Natural killer cell (primary cell): ENCODE data around the gene HS3ST2. TPM values are rescaled to one million over a fixed set of nuclear protein-coding genes. Genes with fewer than 3 reads are reported as not detected.

Experiments used
- ATAC-seq, 3 donors: fragments of 150-1000 bp in 2 of 3; fragments of 200-7000 bp in 1 of 3; cut with Tn5 transposase; 1 replicate in 1 of 3; 2 replicates in 2 of 3; pipeline ENCODE4 v1.10.0; 2021; ENCODE audit warnings: mild to moderate bottlenecking in 2 of 3, moderate library complexity in 2 of 3
- DNase-seq, 2 donors: peaks; one replicate each; pipeline versions ENCODE4 v3.0.0 to v3.0.0-alpha.2; 2013 to 2021; ENCODE audit warnings: mixed read lengths in 1 of 2
- H3K27ac ChIP-seq: one replicate; pipeline ENCODE4 v1.5.1; 2013; ENCODE audit warnings: mild to moderate bottlenecking, low read length
- H3K27me3 ChIP-seq: one replicate; pipeline ENCODE4 v1.6.1; 2013; ENCODE audit warnings: low read length; ENCODE audit not compliant: control insufficient read depth, insufficient read depth
- H3K36me3 ChIP-seq: one replicate; pipeline ENCODE4 v1.6.1; 2013; ENCODE audit warnings: low read length; ENCODE audit not compliant: control insufficient read depth, insufficient read depth
- H3K4me1 ChIP-seq: one replicate; pipeline ENCODE4 v1.6.1; 2013; ENCODE audit warnings: low read length; ENCODE audit not compliant: control insufficient read depth, insufficient read depth
- H3K4me3 ChIP-seq: one replicate; pipeline ENCODE4 v1.5.1; 2013; ENCODE audit warnings: low read length
- H3K9me3 ChIP-seq: one replicate; pipeline ENCODE4 v1.6.1; 2013; ENCODE audit warnings: low read length; ENCODE audit not compliant: control insufficient read depth, insufficient read depth
- H3K27ac Mint-ChIP-seq, 2 donors: one replicate each; pipeline ENCODE4 v1.8.0; 2022; ENCODE audit warnings: mild to moderate bottlenecking in 2 of 2, mixed read lengths in 2 of 2, moderate library complexity in 1 of 2
- H3K27me3 Mint-ChIP-seq, 2 donors: one replicate each; pipeline ENCODE4 v1.8.0; 2022; ENCODE audit warnings: low read depth in 2 of 2, mixed read lengths in 2 of 2
- H3K36me3 Mint-ChIP-seq: one replicate; pipeline ENCODE4 v1.8.0; 2022; ENCODE audit warnings: mixed read lengths
- H3K4me1 Mint-ChIP-seq, 2 donors: one replicate each; pipeline ENCODE4 v1.8.0; 2022; ENCODE audit warnings: mixed read lengths in 2 of 2
- H3K4me3 Mint-ChIP-seq: one replicate; pipeline ENCODE4 v1.8.0; 2022; ENCODE audit warnings: mild to moderate bottlenecking, moderate library complexity, mixed read lengths
- H3K9me3 Mint-ChIP-seq, 2 donors: one replicate each; pipeline ENCODE4 v1.8.0; 2022; ENCODE audit warnings: mixed read lengths in 2 of 2
- WGBS: methylation state at CpG from one replicate; pipeline ENCODE4 v1.1.7; 2013; ENCODE audit warnings: missing lambda C conversion rate; ENCODE audit not compliant: insufficient coverage; 5-methylcytosine and 5-hydroxymethylcytosine counted together
- intact Hi-C: fragments of 100-400 bp; cut with micrococcal nuclease; formaldehyde crosslinking; loops from one replicate; pipeline ENCODE4 v1.14.2; 2022
- total RNA-seq, 4 donors: library from RNA; stranded (reverse); fragments of 120-200 nt in 1 of 4; gene quantifications; one replicate each; pipeline versions ENCODE4 v1.2.3 to v1.2.4, GENCODE V29; 2013 to 2022
- TF ChIP-seq, protein P1 (sequence below): fragments of 200-600 bp; IDR thresholded peaks from one replicate; pipeline ENCODE4 v1.8.0; 2022; ENCODE audit warnings: antibody characterized with exemption

The HS3ST2 gene
- total RNA-seq, 3 donors from 2014 or later (not counting 1 experiment from before 2014, with no cell fraction given) = not detected

DNA sequence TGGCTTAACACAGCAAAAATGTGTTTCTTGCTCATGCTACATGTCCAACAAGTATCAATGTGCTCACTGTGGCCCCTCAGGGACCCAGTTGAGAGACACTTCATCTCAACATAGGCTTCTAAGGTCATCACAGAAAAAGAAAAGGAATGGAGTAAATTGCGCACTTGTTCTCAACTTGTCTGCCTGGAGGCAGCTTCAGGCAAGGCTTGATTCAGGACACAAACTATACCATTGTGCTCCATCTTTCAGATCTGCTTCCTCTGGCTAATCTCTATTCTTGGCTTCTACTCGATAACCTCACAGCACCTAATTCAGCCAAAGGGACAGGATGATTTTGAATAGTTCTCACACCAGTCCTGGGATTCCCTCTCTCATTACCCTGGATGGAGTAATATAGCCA, 35.6 kb downstream of the HS3ST2 start:
- Histone ChIP-seq H3K4me1 (no peaks in the 10 kb centered on the region), H3K27me3 (no peaks in the 10 kb centered on the region), H3K36me3 (no peaks in the 10 kb centered on the region), H3K9me3 (no peaks in the 10 kb centered on the region), H3K4me3 (no peak overlapping the region), H3K27ac (no peak overlapping the region)
- Mint-ChIP-seq H3K4me3 (no peak overlapping the region), H3K27ac (no peak overlapping the region), H3K27me3 (peaks cover 9 to 32% of the 10 kb centered on the region in 2 donors), H3K9me3 (no peaks in the 10 kb centered on the region), H3K4me1 (no peaks in the 10 kb centered on the region), H3K36me3 (no peaks in the 10 kb centered on the region)
- DNase-seq (no peak), ATAC-seq (no peak)
- WGBS = 95% methylated on average over 2 of the region's 2 CpGs
- intact Hi-C loops = no loop called here
- TF ChIP-seq, protein P1, sequence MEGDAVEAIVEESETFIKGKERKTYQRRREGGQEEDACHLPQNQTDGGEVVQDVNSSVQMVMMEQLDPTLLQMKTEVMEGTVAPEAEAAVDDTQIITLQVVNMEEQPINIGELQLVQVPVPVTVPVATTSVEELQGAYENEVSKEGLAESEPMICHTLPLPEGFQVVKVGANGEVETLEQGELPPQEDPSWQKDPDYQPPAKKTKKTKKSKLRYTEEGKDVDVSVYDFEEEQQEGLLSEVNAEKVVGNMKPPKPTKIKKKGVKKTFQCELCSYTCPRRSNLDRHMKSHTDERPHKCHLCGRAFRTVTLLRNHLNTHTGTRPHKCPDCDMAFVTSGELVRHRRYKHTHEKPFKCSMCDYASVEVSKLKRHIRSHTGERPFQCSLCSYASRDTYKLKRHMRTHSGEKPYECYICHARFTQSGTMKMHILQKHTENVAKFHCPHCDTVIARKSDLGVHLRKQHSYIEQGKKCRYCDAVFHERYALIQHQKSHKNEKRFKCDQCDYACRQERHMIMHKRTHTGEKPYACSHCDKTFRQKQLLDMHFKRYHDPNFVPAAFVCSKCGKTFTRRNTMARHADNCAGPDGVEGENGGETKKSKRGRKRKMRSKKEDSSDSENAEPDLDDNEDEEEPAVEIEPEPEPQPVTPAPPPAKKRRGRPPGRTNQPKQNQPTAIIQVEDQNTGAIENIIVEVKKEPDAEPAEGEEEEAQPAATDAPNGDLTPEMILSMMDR = no peak

DNA sequence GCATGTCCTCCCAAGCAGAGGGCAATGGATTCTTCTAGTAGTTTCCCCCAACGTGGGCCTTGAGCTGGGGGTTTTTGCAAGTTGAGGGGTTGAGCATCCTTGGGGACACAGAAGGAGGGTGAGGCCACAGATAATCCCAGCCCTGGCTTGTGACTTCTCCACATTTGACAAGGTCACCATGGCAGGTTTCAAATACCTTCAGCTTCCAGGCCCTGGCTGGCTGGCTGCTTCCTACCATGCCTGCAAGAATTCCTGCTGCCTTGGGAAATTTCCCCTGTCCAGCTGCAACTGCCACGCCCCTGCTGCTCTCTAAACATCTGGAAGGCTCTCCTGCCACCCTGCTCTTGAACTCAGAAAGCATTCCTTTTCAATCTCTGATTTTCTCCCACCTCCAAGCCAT, 41.3 kb downstream of the HS3ST2 start:
- ATAC-seq (no peak), DNase-seq (no peak)
- no peaks in the 10 kb centered on the region for H3K36me3 ChIP-seq
- no peak overlapping the region for H3K4me3 ChIP-seq
- H3K27ac ChIP-seq = no peak overlapping the region
- WGBS = 60% methylated on average over 2 of the region's 2 CpGs
- H3K9me3 Mint-ChIP-seq = no peaks in the 10 kb centered on the region
- H3K4me3 Mint-ChIP-seq = no peak overlapping the region
- H3K27ac Mint-ChIP-seq = no peak overlapping the region
- intact Hi-C loops = no loop called here
- H3K27me3 Mint-ChIP-seq = peaks cover 6 to 39% of the 10 kb centered on the region in 2 donors
- H3K36me3 Mint-ChIP-seq = no peaks in the 10 kb centered on the region
- no peaks in the 10 kb centered on the region for H3K4me1 Mint-ChIP-seq
- H3K9me3 ChIP-seq = no peaks in the 10 kb centered on the region
- TF ChIP-seq, protein P1 = no peak
- no peaks in the 10 kb centered on the region for H3K27me3 ChIP-seq
- no peaks in the 10 kb centered on the region for H3K4me1 ChIP-seq

DNA sequence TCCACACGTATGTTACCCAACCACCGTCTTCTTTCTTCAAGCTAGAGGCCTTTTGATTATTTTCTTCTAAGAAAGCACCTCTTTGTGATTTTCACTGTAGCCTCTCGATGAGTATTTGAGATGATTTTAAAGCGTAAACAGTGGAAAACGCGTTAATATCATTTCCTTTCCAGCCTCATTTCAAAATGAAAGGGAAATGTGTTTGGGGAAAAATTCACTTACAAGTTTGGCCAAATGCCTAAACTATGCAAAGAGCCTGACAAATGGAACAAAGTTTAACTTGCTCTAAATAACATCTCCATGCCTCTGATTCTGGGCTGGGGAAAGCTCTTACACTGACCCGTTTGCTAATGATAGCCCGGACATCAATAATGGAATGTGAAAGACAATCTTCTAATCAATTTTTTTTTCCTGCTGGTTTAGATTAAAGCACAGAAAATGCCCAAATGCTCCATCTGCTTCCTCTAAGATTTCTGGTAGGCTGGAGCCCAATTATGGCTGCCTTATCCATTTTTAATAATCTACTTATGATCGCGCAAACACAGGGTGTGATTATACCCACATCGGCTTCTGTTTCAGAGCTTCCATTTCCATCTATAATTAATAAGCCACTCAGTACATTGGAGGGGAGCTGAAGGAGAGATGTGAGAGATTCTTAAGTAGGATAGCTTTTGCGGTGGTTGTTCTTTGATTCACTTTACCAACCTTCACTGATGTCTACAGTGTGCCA, 43.5 kb downstream of the HS3ST2 start:
- 82% methylated on average over 7 of the region's 12 CpGs for WGBS
- Mint-ChIP-seq H3K4me1 (no peaks in the 10 kb centered on the region), H3K4me3 (no peak overlapping the region), H3K36me3 (no peaks in the 10 kb centered on the region), H3K9me3 (no peaks in the 10 kb centered on the region), H3K27ac (no peak overlapping the region), H3K27me3 (peaks cover 9 to 48% of the 10 kb centered on the region in 2 donors)
- Histone ChIP-seq H3K27ac (no peak overlapping the region), H3K4me3 (no peak overlapping the region), H3K4me1 (no peaks in the 10 kb centered on the region), H3K36me3 (no peaks in the 10 kb centered on the region), H3K9me3 (no peaks in the 10 kb centered on the region), H3K27me3 (no peaks in the 10 kb centered on the region)
- DNase-seq = no peak
- TF ChIP-seq, protein P1 = no peak
- no peak for ATAC-seq
- intact Hi-C loops = no loop called here

DNA sequence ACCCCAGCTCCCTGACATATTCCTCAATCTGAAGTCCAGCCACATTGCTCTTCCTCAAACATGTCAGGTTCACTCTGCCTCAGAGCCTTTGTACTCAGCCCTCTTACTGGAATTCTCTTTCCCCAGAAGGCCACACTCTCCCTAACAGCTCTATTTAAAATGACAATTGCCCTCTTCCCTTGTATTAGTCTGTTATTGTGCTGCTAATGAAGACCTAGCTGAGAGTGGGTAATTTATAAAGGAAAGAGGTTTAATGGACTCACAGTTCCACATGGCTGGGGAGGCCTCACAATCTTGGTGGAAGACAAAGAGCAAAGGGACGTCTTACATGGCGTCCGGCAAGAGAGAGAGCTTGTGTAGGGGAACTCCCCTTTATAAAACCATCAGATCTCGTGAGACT, 46.0 kb downstream of the HS3ST2 start:
- Mint-ChIP-seq H3K4me1 (no peaks in the 10 kb centered on the region), H3K36me3 (no peaks in the 10 kb centered on the region), H3K4me3 (no peak overlapping the region), H3K27me3 (peaks cover 14 to 57% of the 10 kb centered on the region in 2 donors), H3K9me3 (no peaks in the 10 kb centered on the region), H3K27ac (no peak overlapping the region)
- Histone ChIP-seq H3K36me3 (no peaks in the 10 kb centered on the region), H3K9me3 (no peaks in the 10 kb centered on the region), H3K27ac (no peak overlapping the region), H3K4me3 (no peak overlapping the region), H3K27me3 (peaks cover 3% of the 10 kb centered on the region), H3K4me1 (no peaks in the 10 kb centered on the region)
- intact Hi-C loops = no loop called here
- no peak for ATAC-seq
- TF ChIP-seq, protein P1 = no peak
- WGBS = 88% methylated on average over 4 of the region's 4 CpGs
- no peak for DNase-seq
